GM12878 (cell line): ENCODE data around the gene POR. TPM values are rescaled to one million over a fixed set of nuclear protein-coding genes. Genes with fewer than 3 reads are reported as not detected.
"Not testable (repeated sequence)": the region's sequence is repeated elsewhere in the genome, so short reads cannot be mapped to it uniquely, and the experiment has no call there.

ENCODE experiments used
- ATAC-seq: fragments of 200-7000 bp; cut with Tn5 transposase; 3 replicates; pipeline ENCODE4 v1.9.1; 2020; ENCODE audit warnings: mild to moderate bottlenecking, moderate library complexity
- BruUV-seq: library from RNA; stranded (reverse); fragments of 400-500 nt; replicated peaks from 2 replicates; lab custom pipeline; 2021; lab: Mats Ljungman, UMichigan
- CTCF ChIA-PET: fragments of 300-600 bp; sonication (Branson Sonifier 250); formaldehyde crosslinking; extraction: SDS; loops from one replicate; lab custom pipeline; 2021; ENCODE audit warnings: inconsistent platforms; lab: Yijun Ruan, JAX
- POLR2A ChIA-PET: fragments of 350-600 bp; formaldehyde crosslinking; extraction: SDS; loops from one replicate; lab custom pipeline; 2021; ENCODE audit warnings: inconsistent platforms; lab: Charles Lee
- RAD21 ChIA-PET: fragments of 300-600 bp; sonication (Branson Sonifier 250); formaldehyde crosslinking; loops from one replicate; lab custom pipeline; 2023; ENCODE audit warnings: antibody characterized with exemption; ENCODE audit not compliant: unreplicated experiment; lab: Charles Lee
- SMC1A ChIA-PET: fragments of 300-600 bp; sonication (Branson Sonifier 250); formaldehyde crosslinking; loops from one replicate; lab custom pipeline; 2023; ENCODE audit not compliant: unreplicated experiment, uncharacterized antibody; lab: Charles Lee
- DNase-seq: peaks from one replicate; pipeline ENCODE4 v3.0.0-alpha.2; 2011; ENCODE audit warnings: low read depth, low spot score
- FAIRE-seq: peaks from 3 replicates; lab custom pipeline; 2011; peaks lifted over from hg19 to GRCh38; lab: Jason Lieb, UNC
- H2AFZ ChIP-seq: 2 replicates; pipeline ENCODE4 v1.6.0; 2011; ENCODE audit warnings: low read depth, low read length, control low read depth; ENCODE audit not compliant: control insufficient read depth
- H3K27ac ChIP-seq: 2 replicates; pipeline ENCODE4 v1.5.1; 2011; ENCODE audit warnings: control low read depth; ENCODE audit not compliant: control insufficient read depth, insufficient read depth
- H3K27me3 ChIP-seq, 2 experiments: replicated peaks in 1 of 2; 2 replicates each; pipeline versions ENCODE4 v1.6.0 to v1.6.1; 2011; ENCODE audit warnings: low read length in 1 of 2; ENCODE audit not compliant: control insufficient read depth in 2 of 2, insufficient read depth in 2 of 2
- H3K36me3 ChIP-seq, 2 experiments: 2 replicates each; pipeline ENCODE4 v1.5.1; 2011; ENCODE audit warnings: low read length in 1 of 2; ENCODE audit not compliant: control insufficient read depth in 2 of 2, insufficient read depth in 2 of 2
- H3K4me1 ChIP-seq: 2 replicates; pipeline ENCODE4 v1.6.1; 2011; ENCODE audit warnings: mild to moderate bottlenecking, low read length, moderate library complexity, mixed read lengths; ENCODE audit not compliant: control insufficient read depth, insufficient read depth
- H3K4me2 ChIP-seq: 2 replicates; pipeline ENCODE4 v1.6.0; 2011; ENCODE audit warnings: control low read depth; ENCODE audit not compliant: control insufficient read depth, insufficient read depth
- H3K4me3 ChIP-seq: fragments of 200-600 bp; sonication (generic); 2 replicates; pipeline ENCODE4 v1.5.1; 2016
- H3K79me2 ChIP-seq: 2 replicates; pipeline ENCODE4 v1.6.0; 2011; ENCODE audit warnings: low read length; ENCODE audit not compliant: control insufficient read depth, insufficient read depth
- H3K9ac ChIP-seq: 2 replicates; pipeline ENCODE4 v1.8.0; 2011; ENCODE audit warnings: low read length, control low read depth, mixed read lengths; ENCODE audit not compliant: control insufficient read depth, insufficient read depth
- H3K9me3 ChIP-seq: replicated peaks from 3 replicates; pipeline ENCODE4 v1.5.1; 2011; ENCODE audit warnings: mild to moderate bottlenecking, low read length; ENCODE audit not compliant: control insufficient read depth, insufficient read depth
- H4K20me1 ChIP-seq: 2 replicates; pipeline ENCODE4 v1.6.0; 2011; ENCODE audit not compliant: control insufficient read depth, insufficient read depth
- ASH2L ChIP-seq: fragments of 300-600, 200-600 bp; sonication (generic); IDR thresholded peaks from 2 replicates; pipeline ENCODE4 v1.6.1; 2017; ENCODE audit warnings: low read depth, mild to moderate bottlenecking, borderline replicate concordance
- MYB ChIP-seq: fragments of 150-350 bp; IDR thresholded peaks from 2 replicates; pipeline ENCODE4 v1.6.1; 2014; ENCODE audit warnings: mild to moderate bottlenecking, low read depth, low read length, borderline replicate concordance
- POLR2A ChIP-seq: IDR thresholded peaks from 2 replicates; pipeline ENCODE4 v1.6.1; 2011; ENCODE audit warnings: low read depth, mild to moderate bottlenecking, low read length
- ZNF24 ChIP-seq: fragments of 450-650 bp; IDR thresholded peaks from 2 replicates; pipeline ENCODE4 v1.6.1; 2017; ENCODE audit warnings: antibody characterized with exemption, mild to moderate bottlenecking
- ZNF384 ChIP-seq: IDR thresholded peaks from 2 replicates; pipeline ENCODE4 v1.6.1; 2012; ENCODE audit warnings: low read depth, mild to moderate bottlenecking, low read length, improper control_type of control experiment, borderline replicate concordance
- WGBS: methylation state at CpG from one replicate; pipeline ENCODE4 v1.1.6; 2016; ENCODE audit warnings: low lambda C conversion rate; ENCODE audit not compliant: insufficient replicate concordance, insufficient coverage; ENCODE audit errors: missing lambda C conversion rate; 5-methylcytosine and 5-hydroxymethylcytosine counted together
- in situ Hi-C: fragments of 300-500 bp; cut with MboI; formaldehyde crosslinking; loops from 9 replicates; pipeline ENCODE4 v1.14.3; 2018; ENCODE audit warnings: mixed read lengths
- intact Hi-C: fragments of 100-400 bp; cut with micrococcal nuclease; formaldehyde crosslinking; loops from one replicate; pipeline ENCODE4 v1.14.2; 2022; ENCODE audit not compliant: unreplicated experiment
- polyA plus RNA-seq, 11 experiments: library from polyadenylated mRNA; depleted of rRNA in 4 of 11; unstranded in 6 of 11; stranded (reverse) in 5 of 11; fragments of >200 nt; fragmentation: Nextera tagmentation in 4 of 11; fragmentation: Illumina TruSeq in 1 of 11; extraction: Ambion mirVana in 4 of 11; extraction: Trizol in 1 of 11; gene quantifications; 1 replicate in 1 of 11; 2 replicates in 10 of 11; pipeline versions ENCODE4 v1.2.1 to v1.2.3, GENCODE V29; 2011 to 2016; ENCODE audit warnings: inconsistent platforms in 2 of 11, missing spikeins in 2 of 11, low read depth in 1 of 11
- total RNA-seq, 4 experiments: library from RNA; depleted of rRNA in 3 of 4; stranded (reverse); fragments of >200 nt in 3 of 4; fragmentation: Illumina TruSeq in 1 of 4; extraction: Trizol in 1 of 4; gene quantifications; 2 replicates each; pipeline versions ENCODE4 v1.2.1 to v1.2.3, GENCODE V29; 2013 to 2021
- TF ChIP-seq, protein P1 (sequence below): fragments of 450-650 bp; IDR thresholded peaks from 2 replicates; pipeline ENCODE4 v1.6.1; 2016; ENCODE audit warnings: mild to moderate bottlenecking

POR gene
- total and polyA plus RNA-seq, 10 of the 15 experiments (the other 5 are each of a cell fraction or from before 2014, with no cell fraction given), result 2.2 to 75.8 (median 35.9) TPM

DNA sequence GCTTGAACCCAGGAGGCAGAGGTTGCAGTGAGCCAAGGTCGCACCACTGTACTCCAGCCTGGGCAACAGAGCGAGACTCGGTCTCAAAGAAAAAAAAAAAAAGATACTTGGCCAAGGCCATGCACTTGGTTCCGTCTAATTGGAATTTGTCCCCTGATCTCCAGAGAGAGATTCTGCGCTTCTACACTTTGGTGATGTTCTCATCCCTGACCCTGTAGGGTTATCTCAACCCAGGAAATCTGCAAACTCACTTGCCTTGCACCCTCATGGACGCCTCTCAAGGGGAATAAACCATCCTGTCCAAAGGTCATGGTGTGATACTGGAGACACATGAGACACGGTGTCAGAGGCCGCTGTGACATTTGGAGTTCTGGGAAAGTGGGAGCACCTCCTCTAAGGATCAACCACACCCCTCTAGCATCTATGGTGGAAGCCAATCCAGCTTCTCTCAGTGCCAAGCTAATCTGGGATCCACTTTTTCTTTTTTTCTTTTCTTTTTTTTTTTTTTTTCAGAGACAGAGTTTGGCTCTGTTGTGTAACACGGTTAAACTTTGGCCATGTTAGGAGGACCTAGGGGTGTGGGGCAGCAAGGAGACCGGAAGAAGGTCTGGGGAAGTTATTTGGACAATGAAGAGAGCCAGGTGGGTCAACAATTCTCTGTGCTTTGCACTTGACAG lies 7.8 kb upstream of the POR start:
- no peak for TF ChIP-seq ZNF384
- no peak for TF ChIP-seq ASH2L
- TF ChIP-seq ZNF24, result no peak
- TF ChIP-seq MYB, result no peak
- TF ChIP-seq POLR2A, result no peak
- TF ChIP-seq, protein P1, sequence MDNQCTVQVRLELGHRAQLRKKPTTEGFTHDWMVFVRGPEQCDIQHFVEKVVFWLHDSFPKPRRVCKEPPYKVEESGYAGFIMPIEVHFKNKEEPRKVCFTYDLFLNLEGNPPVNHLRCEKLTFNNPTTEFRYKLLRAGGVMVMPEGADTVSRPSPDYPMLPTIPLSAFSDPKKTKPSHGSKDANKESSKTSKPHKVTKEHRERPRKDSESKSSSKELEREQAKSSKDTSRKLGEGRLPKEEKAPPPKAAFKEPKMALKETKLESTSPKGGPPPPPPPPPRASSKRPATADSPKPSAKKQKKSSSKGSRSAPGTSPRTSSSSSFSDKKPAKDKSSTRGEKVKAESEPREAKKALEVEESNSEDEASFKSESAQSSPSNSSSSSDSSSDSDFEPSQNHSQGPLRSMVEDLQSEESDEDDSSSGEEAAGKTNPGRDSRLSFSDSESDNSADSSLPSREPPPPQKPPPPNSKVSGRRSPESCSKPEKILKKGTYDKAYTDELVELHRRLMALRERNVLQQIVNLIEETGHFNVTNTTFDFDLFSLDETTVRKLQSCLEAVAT, result no peak
- H3K9ac ChIP-seq, result no peak overlapping the region
- ChIA-PET CTCF (interaction anchor here (0.6 kb wide), 1 partner anchor 1849 kb away, joined by 3 read pairs; no protein-coding TSS in a partner anchor), POLR2A (interaction anchor here (1.1 kb wide), 1 partner anchor 9 kb away, joined by 6 read pairs; no protein-coding TSS in a partner anchor), RAD21 (no interaction called here), SMC1A (interaction anchor here (1.6 kb wide), 1 partner anchor 10 kb away, joined by 4 read pairs; no protein-coding TSS in a partner anchor)
- H3K36me3 ChIP-seq, result no peaks in the 10 kb centered on the region
- ATAC-seq, result no peak
- no peak for FAIRE-seq
- in situ Hi-C loops, result no loop called here
- no peak overlapping the region for H3K4me3 ChIP-seq
- no TSS peak for BruUV-seq
- no peak overlapping the region for H3K27ac ChIP-seq
- H3K4me1 ChIP-seq, result no peaks in the 10 kb centered on the region; the same call in 1 of the 2 replicates
- no peak overlapping the region for H2AFZ ChIP-seq
- no peaks in the 10 kb centered on the region for H3K9me3 ChIP-seq
- H4K20me1 ChIP-seq, result no peaks in the 10 kb centered on the region
- H3K4me2 ChIP-seq, result no peak overlapping the region
- 82% methylated on average over 10 of the region's 10 CpGs for WGBS
- no peaks in the 10 kb centered on the region for H3K79me2 ChIP-seq
- intact Hi-C loops, result no loop called here
- H3K27me3 ChIP-seq, result no peaks in the 10 kb centered on the region
- DNase-seq, result no peak

DNA sequence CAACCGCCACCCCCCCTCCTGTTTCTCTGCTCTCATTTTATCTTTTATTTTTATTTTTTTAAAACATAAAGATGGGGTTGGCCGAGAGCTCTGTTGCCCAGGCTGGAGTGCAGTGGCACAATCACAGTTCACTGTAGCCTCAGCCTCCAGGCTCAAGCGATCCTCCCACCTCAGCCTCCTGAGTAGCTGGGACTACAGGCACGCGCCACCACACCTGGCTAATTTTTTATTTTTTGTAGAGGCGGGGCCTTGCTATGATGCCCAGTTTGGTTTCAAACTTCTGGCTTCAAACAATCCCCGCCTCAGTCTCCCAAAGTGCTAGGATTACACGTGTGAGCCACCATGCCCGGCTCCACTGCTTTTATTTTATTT lies 7.3 kb upstream of the POR start:
- H3K79me2 ChIP-seq, RAD21 ChIA-PET, in situ Hi-C loops, DNase-seq, H3K27me3 ChIP-seq, H3K36me3 ChIP-seq, H2AFZ ChIP-seq, SMC1A ChIA-PET, POLR2A ChIA-PET, H3K4me1 ChIP-seq, H3K4me3 ChIP-seq, H3K9ac ChIP-seq, H3K4me2 ChIP-seq, intact Hi-C loops, H3K27ac ChIP-seq, BruUV-seq, FAIRE-seq, ATAC-seq, H3K9me3 ChIP-seq, H4K20me1 ChIP-seq: not testable (repeated sequence)
- WGBS, result 68% methylated on average over 9 of the region's 9 CpGs
- CTCF ChIA-PET, result interaction anchor here (0.6 kb wide), 1 partner anchor 1849 kb away, joined by 3 read pairs; no protein-coding TSS in a partner anchor
